Endothelial cell (in vitro differentiated cells): ENCODE data around the gene DPT. TPM values are rescaled to one million over a fixed set of nuclear protein-coding genes. Genes with fewer than 3 reads are reported as not detected.

ENCODE experiments used
- DNase-seq: peaks from one replicate; pipeline ENCODE4 v3.0.0; 2021; ENCODE audit warnings: low spot score
- H3K27ac Mint-ChIP-seq: one replicate; pipeline ENCODE4 v1.8.0; 2021; ENCODE audit warnings: mixed read lengths, inconsistent platforms; ENCODE audit not compliant: unreplicated experiment
- H3K27me3 Mint-ChIP-seq: one replicate; pipeline ENCODE4 v1.8.0; 2021; ENCODE audit warnings: mild to moderate bottlenecking, moderate library complexity, mixed read lengths, inconsistent platforms; ENCODE audit not compliant: unreplicated experiment
- H3K36me3 Mint-ChIP-seq: one replicate; pipeline ENCODE4 v1.8.0; 2021; ENCODE audit warnings: mild to moderate bottlenecking, low read depth, mixed read lengths, inconsistent platforms; ENCODE audit not compliant: unreplicated experiment
- H3K4me1 Mint-ChIP-seq: one replicate; pipeline ENCODE4 v1.8.0; 2021; ENCODE audit warnings: mild to moderate bottlenecking, mixed read lengths, inconsistent platforms; ENCODE audit not compliant: unreplicated experiment
- H3K4me3 Mint-ChIP-seq: one replicate; pipeline ENCODE4 v1.8.0; 2021; ENCODE audit warnings: mild to moderate bottlenecking, mixed read lengths, inconsistent platforms; ENCODE audit not compliant: unreplicated experiment
- H3K9me3 Mint-ChIP-seq: one replicate; pipeline ENCODE4 v1.8.0; 2021; ENCODE audit warnings: mixed read lengths, inconsistent platforms; ENCODE audit not compliant: unreplicated experiment
- CTCF ChIP-seq: fragments of 200-600 bp; sonication (generic); IDR thresholded peaks from one replicate; pipeline ENCODE4 v1.5.0; 2021; ENCODE audit warnings: antibody characterized with exemption; ENCODE audit not compliant: unreplicated experiment
- total RNA-seq: library from RNA; stranded (reverse); fragmentation: NEBNext Ultra II Directional; extraction: Animal tissue kit (Norgen Biotek cat#: 25700); gene quantifications from one replicate; pipeline ENCODE4 v1.2.1, GENCODE V29; 2021; ENCODE audit not compliant: unreplicated experiment

DPT gene
- total RNA-seq, 1 donor from 2014 or later, result not detected

GRCh38 chr1:168653567-168653966 lies 75.4 kb downstream of the DPT start:
- Mint-ChIP-seq H3K27ac (no peak overlapping the region), H3K4me1 (no peaks in the 10 kb centered on the region), H3K27me3 (peaks cover 2% of the 10 kb centered on the region), H3K9me3 (no peaks in the 10 kb centered on the region), H3K4me3 (no peak overlapping the region), H3K36me3 (no peaks in the 10 kb centered on the region)
- TF ChIP-seq CTCF, result no peak
- no peak for DNase-seq

GRCh38 chr1:168645721-168646120 lies 83.3 kb downstream of the DPT start:
- Mint-ChIP-seq H3K27ac (no peak overlapping the region), H3K36me3 (no peaks in the 10 kb centered on the region), H3K4me1 (no peaks in the 10 kb centered on the region), H3K4me3 (no peak overlapping the region), H3K9me3 (no peaks in the 10 kb centered on the region), H3K27me3 (peaks cover 2% of the 10 kb centered on the region)
- no peak for TF ChIP-seq CTCF
- DNase-seq, result no peak

Other genes with a start within 250 kb of the DPT start
- gene XCL2, start 185.2 kb downstream of the DPT start, total RNA-seq, result not detected
- gene XCL1, start 152.6 kb downstream of the DPT start, total RNA-seq, result not detected